ENCODE measurements around the gene GBA3. TPM values are rescaled to one million over a fixed set of nuclear protein-coding genes. Genes with fewer than 3 reads are reported as not detected.

GBA3 gene
- total RNA-seq, 4 donors from 2014 or later: 41.3 to 306 (median 189) TPM

- no peaks in the 10 kb centered on the region for H3K9me3 ChIP-seq
These were observed 51.8 kb downstream of the GBA3 start for GRCh38 chr4:22744478-22745062.

GRCh38 chr4:22745234-22745633 is 52.5 kb downstream of the GBA3 start:
- no peak overlapping the region for H3K4me3 ChIP-seq
- TF ChIP-seq CTCF (IDR thresholded peaks at IDR 0.05) (no peak), POLR2A (IDR thresholded peaks at IDR 0.05) (no peak)
- H3K27ac ChIP-seq: no peak overlapping the region
- H3K27me3 ChIP-seq: no peaks in the 10 kb centered on the region
- H3K36me3 ChIP-seq: no peaks in the 10 kb centered on the region
- no peak for DNase-seq
- no peaks in the 10 kb centered on the region for H3K4me1 ChIP-seq
- H3K9me3 ChIP-seq: no peaks in the 10 kb centered on the region

More at GRCh38 chr4:22744478-22745062, 51.8 kb downstream of the GBA3 start:
- H3K27ac ChIP-seq: no peak overlapping the region
- H3K27me3 ChIP-seq: no peaks in the 10 kb centered on the region
- no peaks in the 10 kb centered on the region for H3K36me3 ChIP-seq
- no peak for TF ChIP-seq POLR2A (IDR thresholded peaks at IDR 0.05)
- no peak for TF ChIP-seq CTCF (IDR thresholded peaks at IDR 0.05)
- DNase-seq: no peak
- H3K4me1 ChIP-seq: no peaks in the 10 kb centered on the region
- no peak overlapping the region for H3K4me3 ChIP-seq

- no peak for DNase-seq
- H3K4me1 ChIP-seq: no peaks in the 10 kb centered on the region
- H3K36me3 ChIP-seq: peaks cover 0 to 5% (median 0%) of the 10 kb centered on the region in 3 donors
- TF ChIP-seq POLR2A (IDR thresholded peaks at IDR 0.05): no peak
- TF ChIP-seq CTCF (IDR thresholded peaks at IDR 0.05): no peak
- H3K9me3 ChIP-seq: no peaks in the 10 kb centered on the region
- no peaks in the 10 kb centered on the region for H3K27me3 ChIP-seq
- no peak overlapping the region for H3K27ac ChIP-seq
- no peak overlapping the region for H3K4me3 ChIP-seq
These were observed 61.4 kb downstream of the GBA3 start for GRCh38 chr4:22754116-22754515.

- H3K27me3 ChIP-seq: no peaks in the 10 kb centered on the region
- H3K36me3 ChIP-seq: no peaks in the 10 kb centered on the region
- no peaks in the 10 kb centered on the region for H3K4me1 ChIP-seq
- TF ChIP-seq POLR2A (IDR thresholded peaks at IDR 0.05) (no peak), CTCF (IDR thresholded peaks at IDR 0.05) (no peak)
- DNase-seq: no peak
- no peak overlapping the region for H3K4me3 ChIP-seq
- H3K9me3 ChIP-seq: no peaks in the 10 kb centered on the region
- no peak overlapping the region for H3K27ac ChIP-seq
These were observed 69.8 kb downstream of the GBA3 start for GRCh38 chr4:22762548-22762947.

GRCh38 chr4:22764183-22764582 is 71.4 kb downstream of the GBA3 start:
- H3K27ac ChIP-seq: no peak overlapping the region
- no peaks in the 10 kb centered on the region for H3K27me3 ChIP-seq
- no peak overlapping the region for H3K4me3 ChIP-seq
- TF ChIP-seq CTCF (IDR thresholded peaks at IDR 0.05) (no peak), POLR2A (IDR thresholded peaks at IDR 0.05) (no peak)
- H3K36me3 ChIP-seq: no peaks in the 10 kb centered on the region
- no peaks in the 10 kb centered on the region for H3K9me3 ChIP-seq
- DNase-seq: no peak
- no peaks in the 10 kb centered on the region for H3K4me1 ChIP-seq

- no peaks in the 10 kb centered on the region for H3K27me3 ChIP-seq
- H3K4me3 ChIP-seq: no peak overlapping the region
- no peaks in the 10 kb centered on the region for H3K9me3 ChIP-seq
- no peak overlapping the region for H3K27ac ChIP-seq
- no peaks in the 10 kb centered on the region for H3K36me3 ChIP-seq
- DNase-seq: no peak
- TF ChIP-seq CTCF (IDR thresholded peaks at IDR 0.05) (no peak), POLR2A (IDR thresholded peaks at IDR 0.05) (no peak)
- H3K4me1 ChIP-seq: no peaks in the 10 kb centered on the region
These were observed 73.3 kb downstream of the GBA3 start for GRCh38 chr4:22766068-22766467.

All from Peyer's patch (tissue), 4 donors.